ENCODE results near the gene EPSTI1. TPM values are rescaled to one million over a fixed set of nuclear protein-coding genes. Genes with fewer than 3 reads are reported as not detected.

The EPSTI1 gene
- total RNA-seq, 4 donors from 2014 or later, result 3.8 to 12.8 (median 6.0) TPM

DNA sequence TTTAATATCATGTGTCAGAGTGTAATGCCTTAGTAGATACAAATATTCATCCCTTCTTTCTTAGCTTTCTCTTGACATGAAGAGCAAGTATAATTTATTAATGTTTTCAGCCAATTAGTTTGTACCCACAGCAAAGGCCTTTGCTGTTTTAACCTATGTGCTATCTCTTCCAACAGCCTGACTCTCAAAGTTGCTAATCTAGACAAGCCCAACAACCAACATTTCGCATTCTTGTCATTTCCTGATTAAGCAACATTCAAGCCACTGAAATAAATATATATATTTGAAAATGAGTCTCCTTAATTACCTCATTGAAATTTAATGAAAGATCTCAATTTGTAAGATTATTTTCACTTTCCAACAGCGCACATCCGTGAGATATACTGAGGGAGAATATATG is 18.5 kb downstream of the EPSTI1 start:
- TF ChIP-seq, protein P1, sequence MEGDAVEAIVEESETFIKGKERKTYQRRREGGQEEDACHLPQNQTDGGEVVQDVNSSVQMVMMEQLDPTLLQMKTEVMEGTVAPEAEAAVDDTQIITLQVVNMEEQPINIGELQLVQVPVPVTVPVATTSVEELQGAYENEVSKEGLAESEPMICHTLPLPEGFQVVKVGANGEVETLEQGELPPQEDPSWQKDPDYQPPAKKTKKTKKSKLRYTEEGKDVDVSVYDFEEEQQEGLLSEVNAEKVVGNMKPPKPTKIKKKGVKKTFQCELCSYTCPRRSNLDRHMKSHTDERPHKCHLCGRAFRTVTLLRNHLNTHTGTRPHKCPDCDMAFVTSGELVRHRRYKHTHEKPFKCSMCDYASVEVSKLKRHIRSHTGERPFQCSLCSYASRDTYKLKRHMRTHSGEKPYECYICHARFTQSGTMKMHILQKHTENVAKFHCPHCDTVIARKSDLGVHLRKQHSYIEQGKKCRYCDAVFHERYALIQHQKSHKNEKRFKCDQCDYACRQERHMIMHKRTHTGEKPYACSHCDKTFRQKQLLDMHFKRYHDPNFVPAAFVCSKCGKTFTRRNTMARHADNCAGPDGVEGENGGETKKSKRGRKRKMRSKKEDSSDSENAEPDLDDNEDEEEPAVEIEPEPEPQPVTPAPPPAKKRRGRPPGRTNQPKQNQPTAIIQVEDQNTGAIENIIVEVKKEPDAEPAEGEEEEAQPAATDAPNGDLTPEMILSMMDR (IDR thresholded peaks at IDR 0.05), result no peak
- no peak for TF ChIP-seq POLR2A (IDR thresholded peaks at IDR 0.05)
- Histone ChIP-seq H3K27me3 (no peaks in the 10 kb centered on the region), H3K9me3 (no peaks in the 10 kb centered on the region), H3K27ac (no peak overlapping the region), H3K4me3 (replicated peaks in 1 of 3) (no peak overlapping the region), H3K4me1 (peaks cover 9 to 16% of the 10 kb centered on the region in 2 donors), H3K36me3 (no peaks in the 10 kb centered on the region)
- intact Hi-C loops (cut with DNase I), result no loop called here
- 97 to 98% methylated on average over 3 of the region's 3 CpGs for WGBS, 2 donors
- no peak for DNase-seq

DNA sequence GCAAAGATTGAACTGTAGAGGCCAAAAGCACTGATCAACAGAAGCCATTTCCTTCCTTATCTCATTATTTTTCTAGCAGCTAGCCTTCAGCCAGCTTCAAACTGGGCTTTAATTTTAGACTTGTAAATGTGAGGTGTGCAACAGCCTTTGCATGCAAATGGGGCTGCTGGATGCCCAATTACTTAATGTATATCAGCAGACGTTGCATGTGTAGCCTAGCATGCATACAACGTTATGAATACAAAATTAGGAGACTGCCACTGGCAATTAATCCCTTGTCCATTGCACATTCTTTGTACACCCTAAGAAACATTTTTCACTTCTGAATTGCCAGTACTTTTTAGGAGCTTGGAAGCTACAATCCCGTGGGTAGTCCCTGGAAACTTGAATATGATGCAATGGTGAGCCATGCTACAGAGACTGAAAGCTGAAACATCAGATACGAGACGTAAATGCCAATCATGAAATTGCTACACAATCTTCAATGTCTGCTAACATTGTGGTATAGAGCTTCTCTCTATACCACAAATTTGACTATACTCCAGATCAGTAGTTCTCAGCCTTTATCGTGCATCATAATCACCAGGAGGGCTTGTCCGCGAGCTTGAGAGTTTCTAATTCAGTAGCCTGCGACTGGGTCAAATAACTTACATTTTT is 20.2 kb downstream of the EPSTI1 start:
- Histone ChIP-seq H3K4me1 (peaks cover 9 to 26% of the 10 kb centered on the region in 2 donors), H3K27ac (no peak overlapping the region), H3K4me3 (replicated peaks in 1 of 3) (no peak overlapping the region), H3K9me3 (no peaks in the 10 kb centered on the region), H3K36me3 (no peaks in the 10 kb centered on the region), H3K27me3 (no peaks in the 10 kb centered on the region)
- WGBS, 2 donors, result 87 to 95% methylated on average over 9 of the region's 9 CpGs
- intact Hi-C loops (cut with DNase I), result no loop called here
- DNase-seq, result no peak
- no peak for TF ChIP-seq POLR2A (IDR thresholded peaks at IDR 0.05)
- TF ChIP-seq, protein P1 (IDR thresholded peaks at IDR 0.05), result no peak

DNA sequence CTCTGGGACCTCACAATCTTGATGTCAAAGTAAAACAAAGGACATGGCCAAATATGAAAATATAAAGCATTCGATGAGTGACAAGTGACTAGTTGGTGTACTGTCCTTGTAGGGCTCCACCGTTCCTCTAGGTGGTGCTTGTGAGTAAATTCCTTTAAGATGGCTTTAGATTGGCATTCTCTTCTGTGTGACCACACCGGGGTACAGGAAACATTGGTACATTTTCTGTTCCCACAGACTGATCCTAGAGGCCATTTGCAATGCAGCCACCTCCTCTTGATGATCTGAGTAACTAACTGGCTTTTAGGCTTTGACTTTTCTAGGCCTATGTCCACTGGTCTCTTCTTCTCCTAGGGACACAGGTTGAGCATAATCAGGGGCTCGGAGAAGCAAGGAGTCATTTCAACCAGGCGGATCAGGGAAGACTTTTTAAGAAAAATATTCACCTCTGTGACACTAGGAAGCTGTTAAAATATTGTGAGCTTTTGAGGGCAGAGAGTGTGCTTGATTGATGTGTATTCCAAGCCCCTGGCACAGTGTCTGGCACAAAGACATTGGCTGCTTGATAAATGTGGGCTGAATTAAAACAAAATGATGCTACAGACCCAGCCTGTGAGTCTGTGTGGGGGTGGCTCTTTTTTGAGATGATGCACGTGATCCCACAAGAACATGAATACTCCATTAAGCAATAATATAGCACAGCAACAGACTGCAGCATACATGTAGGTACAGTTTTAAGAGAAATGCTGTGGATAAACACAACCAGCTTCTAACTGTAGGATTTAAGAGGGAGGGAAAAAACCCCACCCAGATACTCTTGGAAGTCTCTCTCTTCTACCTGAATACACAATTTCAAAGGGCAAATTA is 21.0 kb downstream of the EPSTI1 start:
- H3K27ac ChIP-seq, result no peak overlapping the region
- no peaks in the 10 kb centered on the region for H3K9me3 ChIP-seq
- H3K4me1 ChIP-seq, result peaks cover 9 to 26% of the 10 kb centered on the region in 2 donors
- no peaks in the 10 kb centered on the region for H3K27me3 ChIP-seq
- H3K4me3 ChIP-seq (replicated peaks in 1 of 3), result no peak overlapping the region
- intact Hi-C loops (cut with DNase I), result no loop called here
- TF ChIP-seq POLR2A (IDR thresholded peaks at IDR 0.05), result no peak
- TF ChIP-seq, protein P1 (IDR thresholded peaks at IDR 0.05), result peak; percentile 16 to 73 (median 54)
- peak; percentile 30 to 36 for DNase-seq
- H3K36me3 ChIP-seq, result no peaks in the 10 kb centered on the region
- 61 to 64% methylated on average over 6 of the region's 6 CpGs for WGBS, 2 donors

DNA sequence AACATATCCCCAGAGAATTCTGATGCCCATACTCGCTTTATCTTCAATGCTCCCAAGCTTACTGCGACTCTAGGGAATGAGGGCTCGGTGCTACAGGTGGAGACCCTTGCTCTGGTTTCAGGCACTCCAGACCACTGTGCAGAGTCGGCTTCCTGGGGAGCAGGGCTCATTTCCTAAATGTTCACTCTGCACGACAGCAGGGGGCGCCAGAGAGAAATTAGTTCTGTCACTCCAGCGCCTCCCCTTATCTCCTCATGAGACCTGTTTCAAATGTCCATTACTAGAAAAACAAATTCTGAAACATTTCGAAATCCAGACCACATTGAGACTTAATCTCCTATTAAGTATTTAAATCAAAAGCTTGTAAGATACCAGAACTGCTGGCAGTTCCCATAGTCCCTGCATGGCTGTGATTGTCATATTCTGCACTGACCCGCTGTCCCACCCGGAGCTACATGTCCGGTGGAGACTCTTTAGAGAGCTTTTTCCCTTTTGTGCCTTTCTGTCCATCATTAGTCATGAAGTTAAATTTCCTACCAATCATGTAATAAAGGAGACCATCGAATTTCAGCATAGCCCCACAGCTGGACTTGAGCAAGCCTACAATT is 22.4 kb downstream of the EPSTI1 start:
- intact Hi-C loops (cut with DNase I), result no loop called here
- H3K27me3 ChIP-seq, result no peaks in the 10 kb centered on the region
- TF ChIP-seq POLR2A (IDR thresholded peaks at IDR 0.05), result no peak
- TF ChIP-seq, protein P1 (IDR thresholded peaks at IDR 0.05), result peak; percentile 41 to 79 (median 72)
- H3K9me3 ChIP-seq, result no peaks in the 10 kb centered on the region
- H3K4me1 ChIP-seq, result peaks cover 9 to 26% of the 10 kb centered on the region in 2 donors
- no peak overlapping the region for H3K4me3 ChIP-seq (replicated peaks in 1 of 3)
- peak; percentile 80 to 89 for DNase-seq
- peak overlapping the region in 2 of 3 donors; percentile 28 to 33 for H3K27ac ChIP-seq
- no peaks in the 10 kb centered on the region for H3K36me3 ChIP-seq
- 47 to 48% methylated on average over 12 of the region's 12 CpGs for WGBS, 2 donors
